COLO668 (cell line): ENCODE results near the gene LRRC28.
"Not testable (repeated sequence)": the region's sequence is repeated elsewhere in the genome, so short reads cannot be mapped to it uniquely, and the experiment has no call there.

Experiments used
- DNase-seq: peaks from one replicate; lab custom pipeline; 2025; ENCODE audit not compliant: unreplicated experiment; lab: John Stamatoyannopoulos, UW

Gene LRRC28

GRCh38 chr15:99250857-99251841, at the start of gene LRRC28:
LRRC28 (plus strand) TSS chr15:99251481; CDS start chr15:99255958, 4,477 bp downstream.
- peak; percentile 98 for DNase-seq

- no peak for DNase-seq
Measured at GRCh38 chr15:99202176-99202552, 49.1 kb upstream of the LRRC28 start.

GRCh38 chr15:99207672-99208071, 43.6 kb upstream of the LRRC28 start:
- no peak for DNase-seq

- DNase-seq: no peak
Measured at GRCh38 chr15:99209326-99209725, 42.0 kb upstream of the LRRC28 start.

- DNase-seq: no peak
Measured at GRCh38 chr15:99210334-99210733, 40.9 kb upstream of the LRRC28 start.

- DNase-seq: no peak
Measured at GRCh38 chr15:99211926-99212325, 39.4 kb upstream of the LRRC28 start.

GRCh38 chr15:99212406-99212805, 38.9 kb upstream of the LRRC28 start:
- no peak for DNase-seq

- peak; percentile 61 for DNase-seq
Measured at GRCh38 chr15:99213187-99213811, 38.0 kb upstream of the LRRC28 start.

GRCh38 chr15:99224372-99225214, 26.7 kb upstream of the LRRC28 start:
- DNase-seq: no peak

- DNase-seq: no peak
Measured at GRCh38 chr15:99226802-99227201, 24.5 kb upstream of the LRRC28 start.

- DNase-seq: no peak
Measured at GRCh38 chr15:99228120-99228770, 23.0 kb upstream of the LRRC28 start.

GRCh38 chr15:99230867-99231266, 20.4 kb upstream of the LRRC28 start:
- DNase-seq: no peak

GRCh38 chr15:99232740-99233139, 18.5 kb upstream of the LRRC28 start:
- DNase-seq: no peak

- not testable (repeated sequence) for DNase-seq
Measured at GRCh38 chr15:99234160-99234559, 17.1 kb upstream of the LRRC28 start.

- no peak for DNase-seq
Measured at GRCh38 chr15:99238849-99239248, 12.4 kb upstream of the LRRC28 start.

GRCh38 chr15:99239545-99240198, 11.6 kb upstream of the LRRC28 start:
- DNase-seq: no peak

GRCh38 chr15:99241752-99242151, 9.5 kb upstream of the LRRC28 start:
- DNase-seq: no peak

- no peak for DNase-seq
Measured at GRCh38 chr15:99244306-99244705, 7.0 kb upstream of the LRRC28 start.

GRCh38 chr15:99247062-99247461, 4.2 kb upstream of the LRRC28 start:
- DNase-seq: no peak

GRCh38 chr15:99248000-99248715, 3.1 kb upstream of the LRRC28 start:
- no peak for DNase-seq
